Ammon's horn (tissue), 1 donor: ENCODE data around the gene PEX6.

Source experiments
- DNase-seq: peaks from one replicate; pipeline ENCODE4 v3.0.0-alpha.2; 2016; ENCODE audit warnings: low spot score

PEX6 gene

GRCh38 chr6:42935322-42935721 is 43.7 kb downstream of the PEX6 start:
- no peak for DNase-seq

GRCh38 chr6:42933205-42933604 is 45.8 kb downstream of the PEX6 start:
- DNase-seq: peak; percentile 46

DNA sequence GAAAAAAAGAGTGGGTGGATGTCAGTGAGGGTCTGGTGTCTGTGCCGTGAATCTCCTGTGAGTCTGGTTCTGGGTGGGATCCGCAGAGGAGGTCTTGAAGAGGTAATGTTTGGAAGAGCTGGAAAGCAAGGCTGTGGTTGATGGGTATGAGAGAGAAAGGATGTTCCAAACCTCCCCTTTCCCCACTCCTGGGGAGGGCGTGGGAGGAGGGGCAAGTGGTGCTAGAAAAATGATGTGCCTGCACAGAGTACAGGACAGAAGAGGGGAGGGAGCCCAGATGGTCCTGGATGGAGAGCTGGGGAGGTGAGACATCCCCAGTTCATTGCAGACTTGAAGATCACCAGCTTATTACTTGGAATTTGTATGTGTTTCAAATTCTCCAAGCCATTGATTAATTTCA is 46.6 kb downstream of the PEX6 start:
- DNase-seq: no peak

GRCh38 chr6:42929821-42930360 is 49.1 kb downstream of the PEX6 start:
- peak; percentile 58 for DNase-seq

- DNase-seq: peak; percentile 97
These were observed 49.8 kb downstream of the PEX6 start, which contains the start of gene CNPY3 for GRCh38 chr6:42928986-42929820. Gene CNPY3 (plus strand): TSS chr6:42929480. CDS start chr6:42929571, 91 bp downstream.

- DNase-seq: no peak
These were observed 53.6 kb downstream of the PEX6 start for GRCh38 chr6:42925248-42925857.

- no peak for DNase-seq
These were observed 55.3 kb downstream of the PEX6 start for GRCh38 chr6:42923666-42924065.

DNA sequence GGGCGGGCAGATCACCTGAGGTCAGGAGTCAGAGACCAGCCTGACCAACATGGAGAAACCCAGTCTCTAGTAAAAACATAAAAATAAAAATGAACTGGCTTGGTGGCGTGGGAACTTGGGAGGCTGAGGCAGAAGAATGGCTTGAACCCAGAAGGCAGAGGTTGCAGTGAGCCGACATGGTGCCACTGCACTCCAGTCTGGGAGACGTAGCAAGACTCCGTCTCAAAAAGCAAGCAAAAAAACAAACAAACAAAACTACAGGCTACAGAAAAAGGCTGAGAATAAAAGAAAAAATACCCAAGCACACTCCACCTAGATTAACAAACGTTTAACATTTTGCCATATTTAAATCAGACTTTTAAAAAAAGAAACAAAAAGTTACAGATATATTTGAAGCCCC is 57.2 kb downstream of the PEX6 start:
- no peak for DNase-seq

DNA sequence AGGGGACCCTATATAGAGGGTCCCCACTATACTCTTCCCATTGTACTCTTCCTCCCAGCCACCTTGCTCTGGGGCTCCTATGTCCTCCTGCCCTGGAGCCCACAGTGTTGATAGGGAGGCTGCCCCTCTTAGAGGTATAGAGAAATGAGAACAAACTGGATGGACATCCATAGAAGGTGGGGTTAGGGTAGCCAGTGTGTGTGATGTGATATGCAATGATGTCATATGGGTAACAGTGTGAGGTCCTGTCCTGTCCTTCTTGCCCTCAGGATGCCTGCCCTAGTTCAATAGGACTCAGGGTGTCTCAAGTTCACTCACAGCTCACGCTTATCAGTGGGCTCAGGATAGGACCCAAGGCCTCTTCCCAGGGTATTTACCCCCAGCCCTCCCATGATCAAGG is 62.7 kb downstream of the PEX6 start:
- DNase-seq: no peak

GRCh38 chr6:42915732-42916131 is 63.2 kb downstream of the PEX6 start, which contains the start of gene PTCRA:
Gene PTCRA (plus strand): TSS chr6:42916053. CDS start chr6:42916070, 17 bp downstream.
- no peak for DNase-seq

- DNase-seq: no peak
These were observed 64.4 kb downstream of the PEX6 start for GRCh38 chr6:42914546-42914945.
